ENCODE measurements around the gene FAM53C. TPM values are rescaled to one million over a fixed set of nuclear protein-coding genes. Genes with fewer than 3 reads are reported as not detected.
A peak's percentile ranks its signal among the peaks of the same experiment; 100 is the strongest.

FAM53C gene
- total RNA-seq (2014; rRNA removed; shearing (Covaris generic)) (26.8 and 34.8 TPM in 2 replicates), polyA plus RNA-seq (2016; fragmentation: Nextera tagmentation; extraction: Ambion mirVana) (25.5 and 26.7 TPM in 2 replicates)

DNA sequence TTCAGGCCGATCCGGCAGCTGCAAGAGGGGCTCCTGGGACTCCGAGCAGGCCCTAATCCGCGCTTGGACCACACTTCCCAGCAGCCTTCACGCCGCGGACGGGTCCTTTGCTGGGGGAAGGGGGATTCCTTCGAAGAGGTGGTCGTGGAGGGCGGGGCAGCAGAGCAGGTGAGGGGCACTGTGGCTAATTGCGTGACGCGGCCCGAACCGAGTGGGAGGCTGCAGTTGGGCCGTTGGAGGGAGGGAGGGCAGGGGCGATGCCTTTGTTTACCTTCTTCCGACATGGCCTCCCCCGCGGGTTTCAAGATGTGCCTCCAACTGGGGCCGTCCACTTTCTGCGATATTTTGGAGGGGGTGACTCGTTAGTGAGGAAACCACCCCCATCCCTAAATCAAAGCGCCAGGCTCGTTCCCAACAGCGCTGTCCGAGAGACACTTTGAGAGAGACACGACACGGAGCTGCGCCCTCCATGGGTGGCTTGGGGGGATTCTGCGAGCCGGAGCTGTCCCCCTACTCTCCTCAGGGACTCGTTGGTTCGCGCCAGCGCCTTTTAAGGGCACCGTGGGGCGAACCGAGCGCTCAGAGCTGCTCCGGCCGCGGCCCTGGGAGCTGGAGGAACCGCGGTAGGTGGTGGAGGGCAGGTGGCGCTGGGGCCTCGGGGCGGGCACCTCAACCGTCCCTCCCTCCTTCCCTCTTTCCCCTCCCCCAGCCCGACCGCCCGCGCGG is at the start of gene FAM53C:
Gene FAM53C (plus strand): TSS at position 582 of the 726 bp plus-strand sequence. CDS start 3,070 bp downstream, outside the sequence.
- H3K9ac ChIP-seq: peak within 1 kb of the TSS; percentile 95
- H2AFZ ChIP-seq: peak within 1 kb of the TSS; percentile 90
- peak within 1 kb of the TSS; percentile 82 for H3K4me3 ChIP-seq
- peaks cover 47% of the 10 kb centered on the region for H3K79me2 ChIP-seq (ENCODE audit: insufficient read depth)
- H3K9me3 ChIP-seq (ENCODE audit: low read depth): no peaks in the 10 kb centered on the region
- peak; percentile 96 for DNase-seq
- H4K20me1 ChIP-seq (ENCODE audit: insufficient read depth): no peaks in the 10 kb centered on the region
- in situ Hi-C loops (cut with MboI): no loop called here
- H3F3A ChIP-seq (ENCODE audit: insufficient read depth): no peaks in the 10 kb centered on the region
- peaks cover 16% of the 10 kb centered on the region for H3K4me1 ChIP-seq (ENCODE audit: insufficient read depth)
- H3K27me3 ChIP-seq (replicated peaks; ENCODE audit: insufficient read depth): no peaks in the 10 kb centered on the region
- TF ChIP-seq EZH2 (IDR thresholded peaks at IDR 0.05; ENCODE audit: insufficient read depth, poor library complexity, severe bottlenecking): no peak
- TF ChIP-seq EZH2phosphoT487 (IDR thresholded peaks at IDR 0.05; ENCODE audit: insufficient read depth, low read depth): no peak
- 0 to 1% methylated on average over 43 to 55 of the region's 56 CpGs for WGBS, 2 experiments (ENCODE audit: low coverage in 1 of 2, low lambda C conversion rate in 2 of 2, missing lambda C conversion rate in 2 of 2)
- H3K4me2 ChIP-seq (ENCODE audit: unreplicated experiment): peak within 1 kb of the TSS; percentile 99
- no peaks in the 10 kb centered on the region for H3K9me2 ChIP-seq (ENCODE audit: insufficient read depth)
- peak within 1 kb of the TSS; percentile 92 for H3K27ac ChIP-seq
- peaks cover 7% of the 10 kb centered on the region; the same call in 1 of the 2 replicates for H3K36me3 ChIP-seq (ENCODE audit: low read depth)

DNA sequence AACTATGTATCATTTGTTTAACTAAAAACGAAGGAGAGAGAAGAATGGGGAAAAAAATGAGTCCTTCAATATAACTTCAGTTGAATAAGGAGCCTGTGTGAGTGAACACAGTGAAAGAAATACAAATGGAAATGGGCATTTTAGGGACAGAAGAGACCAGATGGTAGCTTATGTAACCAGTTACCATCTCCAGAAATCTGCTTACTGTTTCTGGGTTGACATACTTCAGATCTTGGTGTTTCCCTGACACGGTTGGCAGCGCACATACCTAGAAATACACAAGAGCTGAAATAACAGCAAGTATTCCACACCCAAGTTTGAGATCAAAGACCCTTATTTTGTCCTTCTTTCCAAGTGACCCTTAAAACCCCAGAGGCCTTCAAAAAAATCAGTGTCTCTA is 48.8 kb upstream of the FAM53C start:
- H3K4me2 ChIP-seq (ENCODE audit: unreplicated experiment): no peak overlapping the region
- no peaks in the 10 kb centered on the region for H3K27me3 ChIP-seq (replicated peaks; ENCODE audit: insufficient read depth)
- H3K36me3 ChIP-seq (ENCODE audit: low read depth): no peaks in the 10 kb centered on the region
- H3K9me2 ChIP-seq (ENCODE audit: insufficient read depth): no peaks in the 10 kb centered on the region
- no peak for DNase-seq
- in situ Hi-C loops (cut with MboI): no loop called here
- no peaks in the 10 kb centered on the region for H3F3A ChIP-seq (ENCODE audit: insufficient read depth)
- no peak overlapping the region for H3K9ac ChIP-seq
- H3K9me3 ChIP-seq (ENCODE audit: low read depth): no peaks in the 10 kb centered on the region
- H2AFZ ChIP-seq: no peak overlapping the region
- H3K4me1 ChIP-seq (ENCODE audit: insufficient read depth): no peaks in the 10 kb centered on the region
- H3K4me3 ChIP-seq: no peak overlapping the region
- no peaks in the 10 kb centered on the region for H3K79me2 ChIP-seq (ENCODE audit: insufficient read depth)
- TF ChIP-seq EZH2 (IDR thresholded peaks at IDR 0.05; ENCODE audit: insufficient read depth, poor library complexity, severe bottlenecking) (no peak), EZH2phosphoT487 (IDR thresholded peaks at IDR 0.05; ENCODE audit: insufficient read depth, low read depth) (no peak)
- WGBS, 2 experiments (ENCODE audit: low coverage in 1 of 2, low lambda C conversion rate in 2 of 2, missing lambda C conversion rate in 2 of 2): 92 to 98% methylated on average over 3 of the region's 3 CpGs
- no peak overlapping the region for H3K27ac ChIP-seq
- no peaks in the 10 kb centered on the region for H4K20me1 ChIP-seq (ENCODE audit: insufficient read depth)

DNA sequence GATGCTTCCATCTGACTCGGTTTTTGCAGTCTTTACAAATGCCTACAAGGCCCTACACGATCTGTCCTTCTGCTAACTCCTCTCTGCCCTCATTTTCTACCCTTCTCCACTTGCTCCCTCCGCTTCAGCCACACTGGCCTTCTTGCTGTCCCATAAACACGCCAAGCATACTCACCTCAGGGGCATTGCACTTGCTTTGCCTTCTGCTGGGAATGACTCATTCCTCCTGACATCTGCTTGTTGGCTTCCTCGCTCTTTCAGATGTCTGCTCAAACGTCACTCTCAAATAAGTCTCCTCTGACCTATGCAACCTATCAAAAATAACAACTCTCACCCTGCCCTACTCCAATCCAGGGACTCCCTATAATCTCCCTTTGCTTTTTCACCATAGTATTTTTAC is 34.7 kb upstream of the FAM53C start:
- WGBS, 2 experiments (ENCODE audit: low coverage in 1 of 2, low lambda C conversion rate in 2 of 2, missing lambda C conversion rate in 2 of 2): 71 to 74% methylated on average over 6 of the region's 6 CpGs

DNA sequence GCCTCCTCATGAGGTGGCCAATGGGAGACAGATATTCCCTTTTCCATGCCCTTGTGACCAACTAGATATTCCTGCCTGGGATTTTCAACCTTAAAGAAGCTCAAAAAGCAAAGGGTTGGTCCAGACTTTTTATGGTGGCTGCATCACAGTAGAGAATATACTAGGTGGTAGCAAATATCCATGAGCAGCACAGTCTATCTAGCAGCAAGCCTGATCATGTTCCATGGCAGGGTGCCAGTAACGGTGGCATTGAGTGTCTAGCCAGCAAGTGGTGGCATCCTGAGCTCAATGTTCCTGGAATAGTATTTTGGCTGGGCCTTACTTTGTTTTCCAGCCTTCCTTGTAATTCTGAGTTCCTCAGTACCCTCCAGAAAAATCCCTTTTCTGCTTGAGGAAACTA is 32.3 kb upstream of the FAM53C start:
- WGBS, 2 experiments (ENCODE audit: low coverage in 1 of 2, low lambda C conversion rate in 2 of 2, missing lambda C conversion rate in 2 of 2): 88 to 95% methylated on average over 1 of the region's 1 CpG
- Histone ChIP-seq H3K9ac (no peak overlapping the region), H3K27ac (no peak overlapping the region), H3K27me3 (replicated peaks; ENCODE audit: insufficient read depth) (no peaks in the 10 kb centered on the region), H3K9me3 (ENCODE audit: low read depth) (no peaks in the 10 kb centered on the region), H3K4me2 (ENCODE audit: unreplicated experiment) (no peak overlapping the region), H3K9me2 (ENCODE audit: insufficient read depth) (no peaks in the 10 kb centered on the region), H4K20me1 (ENCODE audit: insufficient read depth) (no peaks in the 10 kb centered on the region), H3K4me1 (ENCODE audit: insufficient read depth) (no peaks in the 10 kb centered on the region), H3F3A (ENCODE audit: insufficient read depth) (no peaks in the 10 kb centered on the region), H3K4me3 (no peak overlapping the region), H3K36me3 (ENCODE audit: low read depth) (no peaks in the 10 kb centered on the region), H2AFZ (no peak overlapping the region), H3K79me2 (ENCODE audit: insufficient read depth) (no peaks in the 10 kb centered on the region)
- in situ Hi-C loops (cut with MboI): no loop called here
- DNase-seq: no peak
- TF ChIP-seq EZH2phosphoT487 (IDR thresholded peaks at IDR 0.05; ENCODE audit: insufficient read depth, low read depth): no peak
- TF ChIP-seq EZH2 (IDR thresholded peaks at IDR 0.05; ENCODE audit: insufficient read depth, poor library complexity, severe bottlenecking): no peak

More for the DNA sequence above, 34.7 kb upstream of the FAM53C start:
- H3K4me1 ChIP-seq (ENCODE audit: insufficient read depth): no peaks in the 10 kb centered on the region
- in situ Hi-C loops (cut with MboI): no loop called here
- no peaks in the 10 kb centered on the region for H3K27me3 ChIP-seq (replicated peaks; ENCODE audit: insufficient read depth)
- H3K36me3 ChIP-seq (ENCODE audit: low read depth): no peaks in the 10 kb centered on the region
- H4K20me1 ChIP-seq (ENCODE audit: insufficient read depth): no peaks in the 10 kb centered on the region
- no peak for TF ChIP-seq EZH2phosphoT487 (IDR thresholded peaks at IDR 0.05; ENCODE audit: insufficient read depth, low read depth)
- TF ChIP-seq EZH2 (IDR thresholded peaks at IDR 0.05; ENCODE audit: insufficient read depth, poor library complexity, severe bottlenecking): no peak
- H3K9ac ChIP-seq: no peak overlapping the region
- no peaks in the 10 kb centered on the region for H3K79me2 ChIP-seq (ENCODE audit: insufficient read depth)
- H2AFZ ChIP-seq: no peak overlapping the region
- no peak overlapping the region for H3K4me3 ChIP-seq
- no peaks in the 10 kb centered on the region for H3K9me3 ChIP-seq (ENCODE audit: low read depth)
- no peaks in the 10 kb centered on the region for H3F3A ChIP-seq (ENCODE audit: insufficient read depth)
- DNase-seq: peak; percentile 26
- no peak overlapping the region for H3K4me2 ChIP-seq (ENCODE audit: unreplicated experiment)
- H3K27ac ChIP-seq: no peak overlapping the region
- H3K9me2 ChIP-seq (ENCODE audit: insufficient read depth): no peaks in the 10 kb centered on the region

All from GM23248 (cell line).